DMS153 treated with DMSO at 0.1 percent for 48 hours (cell line): ENCODE results near the gene FHIP2A.
"Not testable (repeated sequence)": the region's sequence is repeated elsewhere in the genome, so short reads cannot be mapped to it uniquely, and the experiment has no call there.

Experiments
- DNase-seq: peaks from one replicate; lab custom pipeline; 2025; ENCODE audit not compliant: unreplicated experiment; lab: John Stamatoyannopoulos, UW

FHIP2A gene

GRCh38 chr10:114821293-114821914 is at the start of gene FHIP2A:
Gene FHIP2A (plus strand): TSS chr10:114821780. CDS start chr10:114822079, 299 bp downstream.
- peak; percentile 50 for DNase-seq

GRCh38 chr10:114772496-114773196 is 48.9 kb upstream of the FHIP2A start:
- no peak for DNase-seq

- no peak for DNase-seq
Measured at GRCh38 chr10:114773197-114773532, 48.4 kb upstream of the FHIP2A start.

GRCh38 chr10:114775082-114775481 is 46.5 kb upstream of the FHIP2A start:
- not testable (repeated sequence) for DNase-seq

GRCh38 chr10:114777415-114777814 is 44.2 kb upstream of the FHIP2A start:
- no peak for DNase-seq

- DNase-seq: peak; percentile 75
Measured at GRCh38 chr10:114779803-114780576, 41.6 kb upstream of the FHIP2A start.

- no peak for DNase-seq
Measured at GRCh38 chr10:114780577-114781184, 40.9 kb upstream of the FHIP2A start.

GRCh38 chr10:114782666-114783065 is 38.9 kb upstream of the FHIP2A start:
- no peak for DNase-seq

GRCh38 chr10:114783686-114784085 is 37.9 kb upstream of the FHIP2A start:
- no peak for DNase-seq

GRCh38 chr10:114786492-114786891 is 35.1 kb upstream of the FHIP2A start:
- peak; percentile 48 for DNase-seq

GRCh38 chr10:114787131-114787530 is 34.4 kb upstream of the FHIP2A start:
- DNase-seq: not testable (repeated sequence)

- DNase-seq: no peak
Measured at GRCh38 chr10:114791768-114792167, 29.8 kb upstream of the FHIP2A start.

- no peak for DNase-seq
Measured at GRCh38 chr10:114795039-114795438, 26.5 kb upstream of the FHIP2A start.

GRCh38 chr10:114800361-114800760 is 21.2 kb upstream of the FHIP2A start:
- DNase-seq: no peak

- DNase-seq: no peak
Measured at GRCh38 chr10:114801411-114801813, 20.2 kb upstream of the FHIP2A start.

GRCh38 chr10:114802177-114802576 is 19.4 kb upstream of the FHIP2A start:
- no peak for DNase-seq

- no peak for DNase-seq
Measured at GRCh38 chr10:114806562-114807391, 14.8 kb upstream of the FHIP2A start.

GRCh38 chr10:114808982-114809381 is 12.6 kb upstream of the FHIP2A start:
- DNase-seq: no peak

- no peak for DNase-seq
Measured at GRCh38 chr10:114810926-114811325, 10.7 kb upstream of the FHIP2A start.

- DNase-seq: no peak
Measured at GRCh38 chr10:114811862-114812261, 9.7 kb upstream of the FHIP2A start.

GRCh38 chr10:114815791-114816190 is 5.8 kb upstream of the FHIP2A start:
- no peak for DNase-seq
